Fibroblast of the aortic adventitia (primary cell): Measurements from ENCODE around the gene RNF175. TPM values are rescaled to one million over a fixed set of nuclear protein-coding genes. Genes with fewer than 3 reads are reported as not detected.

Source experiments
- DNase-seq: peaks from one replicate; pipeline ENCODE4 v3.0.0-alpha.2; 2010; ENCODE audit warnings: low read depth
- H3K4me3 ChIP-seq: 2 replicates; pipeline ENCODE4 v1.5.1; 2011; ENCODE audit warnings: low read depth, mild to moderate bottlenecking, control low read depth, low read length, moderate library complexity
- CTCF ChIP-seq: IDR thresholded peaks from 2 replicates; pipeline ENCODE4 v1.5.1; 2011; ENCODE audit warnings: mild to moderate bottlenecking, low read length, control low read depth, inconsistent platforms; ENCODE audit not compliant: insufficient read depth
- total RNA-seq: library from RNA; depleted of rRNA; stranded (reverse); fragments of >200 nt; gene quantifications from 2 replicates; pipeline ENCODE4 v1.2.3, GENCODE V29; 2012; ENCODE audit warnings: low replicate concordance

Gene RNF175
- total RNA-seq: not detected in 2 replicates

DNA sequence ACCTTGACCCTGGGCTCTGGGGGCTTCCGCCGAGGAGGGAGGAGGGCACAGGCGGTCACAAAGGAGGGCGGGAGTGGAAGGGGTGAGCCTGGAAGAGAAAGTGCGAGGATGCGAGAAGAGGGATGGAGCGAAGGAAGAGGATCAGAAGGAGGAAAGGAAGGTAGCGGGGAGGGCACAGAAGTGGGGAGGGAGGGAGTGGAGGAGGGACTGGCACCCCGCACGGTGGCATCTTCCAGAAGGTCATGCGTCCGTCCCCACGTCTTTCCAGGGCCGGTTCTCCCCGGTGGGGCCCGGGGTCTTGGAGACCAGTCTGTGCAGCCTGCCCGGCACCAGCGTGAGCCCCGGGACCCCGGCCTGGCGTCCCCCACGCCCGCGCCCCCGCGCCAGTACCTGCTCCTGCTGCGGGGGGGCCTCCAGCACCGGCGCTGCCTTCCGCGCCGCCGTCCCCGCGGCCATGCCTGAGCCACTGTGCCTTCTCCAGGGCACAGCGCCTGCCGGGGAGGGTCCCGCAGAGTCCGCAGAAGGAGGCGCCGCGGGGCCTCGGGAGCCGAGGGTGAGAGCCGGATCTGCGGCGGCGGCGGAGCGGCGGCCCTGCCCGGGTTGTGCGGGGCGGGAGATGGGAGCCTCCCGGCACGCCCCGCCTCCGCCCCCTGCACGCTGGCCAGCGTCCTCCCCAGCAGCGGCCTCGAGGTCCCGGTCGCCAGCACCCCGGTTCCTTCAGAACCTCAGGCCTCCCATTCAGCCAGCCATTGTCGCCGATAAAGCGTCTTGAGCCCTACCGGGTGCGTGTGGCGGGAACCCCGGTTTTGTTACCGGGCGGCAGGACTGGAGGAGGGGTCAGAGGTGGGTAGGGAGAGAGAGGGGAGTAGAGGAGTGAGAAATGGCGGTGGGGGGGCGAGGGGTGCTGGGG, at the start of gene RNF175:
Gene RNF175, minus strand, starts transcription at position 618 of the 910 bp plus-strand sequence. Its CDS starts 162 bp downstream, at position 456.
- no peak for TF ChIP-seq CTCF
- DNase-seq: no peak
- H3K4me3 ChIP-seq: peak within 1 kb of the TSS; percentile 59

GRCh38 chr4:153809307-153809706, 49.5 kb upstream of the RNF175 start:
- TF ChIP-seq CTCF: no peak

DNA sequence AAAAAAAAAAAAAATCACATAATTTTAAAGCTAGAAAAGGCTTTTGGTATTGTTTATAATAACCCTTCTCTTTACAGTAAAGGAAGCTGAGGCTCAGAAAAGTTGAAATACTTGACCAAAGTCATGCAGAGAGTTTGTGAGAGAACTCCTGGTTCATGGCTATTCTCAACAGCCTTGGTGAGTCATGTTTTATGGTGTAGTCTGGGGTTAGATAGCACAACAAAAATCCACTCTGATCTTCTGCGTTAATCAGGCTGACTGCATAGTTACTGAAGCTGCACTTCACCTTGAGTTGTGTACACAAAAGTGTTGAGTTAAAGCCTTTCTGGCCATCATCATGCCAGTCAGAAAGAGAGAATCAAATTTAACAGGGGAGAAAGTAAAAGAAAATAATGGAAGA, 48.4 kb upstream of the RNF175 start:
- H3K4me3 ChIP-seq: no peak overlapping the region
- TF ChIP-seq CTCF: no peak
- no peak for DNase-seq

More at GRCh38 chr4:153809307-153809706, 49.5 kb upstream of the RNF175 start:
- H3K4me3 ChIP-seq: no peak overlapping the region
- no peak for DNase-seq

- no peak for DNase-seq
- no peak overlapping the region for H3K4me3 ChIP-seq
- TF ChIP-seq CTCF: no peak
Measured at GRCh38 chr4:153806073-153806472, 46.2 kb upstream of the RNF175 start.

DNA sequence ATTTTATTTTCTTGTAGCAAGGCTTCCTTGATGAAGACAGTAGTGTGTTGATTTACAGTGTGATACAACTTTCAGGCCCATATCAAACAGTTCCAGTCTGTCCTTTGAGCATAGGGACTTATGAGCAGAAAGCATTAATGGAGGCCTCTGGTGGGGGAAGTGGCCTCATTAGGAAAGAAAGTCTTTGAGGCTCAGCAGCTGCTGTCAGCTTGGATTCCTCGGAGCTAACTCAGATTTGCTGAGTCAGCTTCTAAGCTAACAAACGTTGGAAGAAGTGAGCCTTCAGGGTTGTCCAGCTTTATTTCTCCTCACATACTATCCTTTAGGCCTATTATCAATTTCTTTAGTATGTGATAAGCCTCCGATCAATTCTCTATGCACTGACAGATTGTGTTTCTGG, 44.9 kb upstream of the RNF175 start:
- DNase-seq: no peak
- H3K4me3 ChIP-seq: no peak overlapping the region
- TF ChIP-seq CTCF: no peak

DNA sequence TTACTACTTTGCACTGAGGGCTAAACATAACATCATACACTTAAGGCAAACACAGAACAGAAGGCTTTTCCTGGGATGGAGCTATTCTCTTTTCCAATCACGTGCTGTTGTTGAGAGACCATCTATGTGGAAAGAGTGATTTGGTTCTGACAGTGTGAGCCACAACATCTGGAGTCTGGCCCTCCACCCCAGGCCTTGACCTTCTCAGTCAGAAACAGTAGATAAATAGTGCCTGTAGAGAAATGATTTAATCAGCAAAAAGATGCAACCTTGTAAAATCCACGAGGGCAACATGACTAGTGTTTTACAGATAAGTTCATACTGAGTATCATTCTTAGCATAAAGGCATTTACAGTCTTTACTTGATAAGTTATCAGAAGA, 39.9 kb upstream of the RNF175 start:
- no peak for DNase-seq
- no peak for TF ChIP-seq CTCF
- no peak overlapping the region for H3K4me3 ChIP-seq
